HepG2 (cell line): ENCODE data around the gene ASTN2.

Source experiments
- ATF1 ChIP-seq: IDR thresholded peaks from 2 replicates; pipeline ENCODE4 v1.6.1; 2016; ENCODE audit warnings: mild to moderate bottlenecking, control low read depth
- GTF2F1 ChIP-seq: fragments of 150-350 bp; IDR thresholded peaks from 2 replicates; pipeline ENCODE4 v1.6.1; 2014; ENCODE audit warnings: low read length
- NFYB ChIP-seq: sonication (generic); formaldehyde crosslinking; IDR thresholded peaks from 2 replicates; pipeline ENCODE4 v1.4.0; 2020; ENCODE audit warnings: missing genetic modification reagents
- NRL ChIP-seq: sonication (generic); formaldehyde crosslinking; IDR thresholded peaks from 2 replicates; pipeline ENCODE4 v1.5.0; 2020; ENCODE audit warnings: missing genetic modification reagents, mild to moderate bottlenecking, moderate library complexity, borderline replicate concordance
- PITX1 ChIP-seq: sonication (generic); formaldehyde crosslinking; IDR thresholded peaks from 2 replicates; pipeline ENCODE4 v1.5.1; 2020; ENCODE audit warnings: mild to moderate bottlenecking, missing genetic modification reagents
- POLR2AphosphoS5 ChIP-seq: IDR thresholded peaks from 2 replicates; pipeline ENCODE4 v1.6.1; 2012; ENCODE audit warnings: low read depth, low read length
- ZNF776 ChIP-seq: sonication (generic); formaldehyde crosslinking; IDR thresholded peaks from 2 replicates; pipeline ENCODE4 v1.4.0; 2020; ENCODE audit warnings: mild to moderate bottlenecking, missing genetic modification reagents
- ZNF781 ChIP-seq: sonication (generic); formaldehyde crosslinking; IDR thresholded peaks from 2 replicates; pipeline ENCODE4 v1.5.1; 2020; ENCODE audit warnings: borderline replicate concordance, mild to moderate bottlenecking, missing genetic modification reagents; ENCODE audit errors: not compliant biosample characterization
- TF ChIP-seq, protein P1 (sequence below): sonication (generic); formaldehyde crosslinking; IDR thresholded peaks from 2 replicates; pipeline ENCODE4 v1.5.0; 2020; ENCODE audit warnings: mild to moderate bottlenecking, missing genetic modification reagents, moderate library complexity
- TF ChIP-seq, protein P2 (sequence below): sonication (generic); formaldehyde crosslinking; IDR thresholded peaks from 2 replicates; pipeline ENCODE4 v1.8.0; 2022; ENCODE audit warnings: low read depth, missing genetic modification reagents
- TF ChIP-seq, protein P3 (sequence below): sonication (generic); formaldehyde crosslinking; IDR thresholded peaks from 2 replicates; pipeline ENCODE4 v1.4.0; 2020; ENCODE audit warnings: missing genetic modification reagents
- TF ChIP-seq, protein P4 (sequence below): sonication (generic); formaldehyde crosslinking; IDR thresholded peaks from 2 replicates; pipeline ENCODE4 v1.4.0; 2020; ENCODE audit warnings: missing genetic modification reagents
- TF ChIP-seq, protein P5 (sequence below): sonication (generic); formaldehyde crosslinking; IDR thresholded peaks from 2 replicates; pipeline ENCODE4 v1.5.1; 2020; ENCODE audit warnings: missing genetic modification reagents, mild to moderate bottlenecking, borderline replicate concordance
- TF ChIP-seq, protein P6 (sequence below): sonication (generic); formaldehyde crosslinking; IDR thresholded peaks from 2 replicates; pipeline ENCODE4 v1.5.0; 2020; ENCODE audit warnings: mild to moderate bottlenecking, missing genetic modification reagents

DNA sequence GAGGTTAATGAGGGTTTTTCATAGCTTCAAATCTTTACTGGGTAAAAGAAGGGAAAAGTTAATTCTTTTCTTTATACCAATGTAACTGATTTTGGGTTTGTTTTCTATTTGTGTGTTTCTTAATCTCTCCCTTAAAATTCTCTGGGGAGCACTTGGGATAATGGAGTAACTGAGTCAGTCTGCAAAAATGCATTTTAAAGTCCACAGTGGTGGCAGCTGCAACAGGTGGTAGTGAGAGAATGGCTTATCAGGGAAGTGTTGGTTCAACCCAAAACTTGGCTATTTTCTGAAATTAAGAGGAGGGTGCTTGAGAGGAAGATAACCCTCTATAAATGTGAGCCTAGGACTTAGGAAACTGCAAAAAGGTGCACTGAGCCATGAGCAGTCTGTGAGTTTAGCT lies 39.9 kb upstream of the ASTN2 start:
- TF ChIP-seq NFYB (CRISPR knock-in tag) (no peak), NRL (CRISPR knock-in tag) (no peak), ZNF776 (no peak), GTF2F1 (no peak), ATF1 (CRISPR knock-in tag) (no peak), PITX1 (CRISPR knock-in tag) (no peak), ZNF781 (no peak), POLR2AphosphoS5 (no peak)
- TF ChIP-seq, protein P1, sequence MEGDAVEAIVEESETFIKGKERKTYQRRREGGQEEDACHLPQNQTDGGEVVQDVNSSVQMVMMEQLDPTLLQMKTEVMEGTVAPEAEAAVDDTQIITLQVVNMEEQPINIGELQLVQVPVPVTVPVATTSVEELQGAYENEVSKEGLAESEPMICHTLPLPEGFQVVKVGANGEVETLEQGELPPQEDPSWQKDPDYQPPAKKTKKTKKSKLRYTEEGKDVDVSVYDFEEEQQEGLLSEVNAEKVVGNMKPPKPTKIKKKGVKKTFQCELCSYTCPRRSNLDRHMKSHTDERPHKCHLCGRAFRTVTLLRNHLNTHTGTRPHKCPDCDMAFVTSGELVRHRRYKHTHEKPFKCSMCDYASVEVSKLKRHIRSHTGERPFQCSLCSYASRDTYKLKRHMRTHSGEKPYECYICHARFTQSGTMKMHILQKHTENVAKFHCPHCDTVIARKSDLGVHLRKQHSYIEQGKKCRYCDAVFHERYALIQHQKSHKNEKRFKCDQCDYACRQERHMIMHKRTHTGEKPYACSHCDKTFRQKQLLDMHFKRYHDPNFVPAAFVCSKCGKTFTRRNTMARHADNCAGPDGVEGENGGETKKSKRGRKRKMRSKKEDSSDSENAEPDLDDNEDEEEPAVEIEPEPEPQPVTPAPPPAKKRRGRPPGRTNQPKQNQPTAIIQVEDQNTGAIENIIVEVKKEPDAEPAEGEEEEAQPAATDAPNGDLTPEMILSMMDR (CRISPR knock-in tag), result no peak
- TF ChIP-seq, protein P2, sequence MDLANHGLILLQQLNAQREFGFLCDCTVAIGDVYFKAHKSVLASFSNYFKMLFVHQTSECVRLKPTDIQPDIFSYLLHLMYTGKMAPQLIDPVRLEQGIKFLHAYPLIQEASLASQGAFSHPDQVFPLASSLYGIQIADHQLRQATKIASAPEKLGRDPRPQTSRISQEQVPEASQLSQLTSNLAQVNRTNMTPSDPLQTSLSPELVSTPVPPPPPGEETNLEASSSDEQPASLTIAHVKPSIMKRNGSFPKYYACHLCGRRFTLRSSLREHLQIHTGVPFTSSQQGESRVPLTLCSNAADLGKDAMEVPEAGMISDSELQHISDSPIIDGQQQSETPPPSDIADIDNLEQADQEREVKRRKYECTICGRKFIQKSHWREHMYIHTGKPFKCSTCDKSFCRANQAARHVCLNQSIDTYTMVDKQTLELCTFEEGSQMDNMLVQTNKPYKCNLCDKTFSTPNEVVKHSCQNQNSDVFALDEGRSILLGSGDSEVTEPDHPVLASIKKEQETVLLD (CRISPR knock-in tag), result no peak
- TF ChIP-seq, protein P3, sequence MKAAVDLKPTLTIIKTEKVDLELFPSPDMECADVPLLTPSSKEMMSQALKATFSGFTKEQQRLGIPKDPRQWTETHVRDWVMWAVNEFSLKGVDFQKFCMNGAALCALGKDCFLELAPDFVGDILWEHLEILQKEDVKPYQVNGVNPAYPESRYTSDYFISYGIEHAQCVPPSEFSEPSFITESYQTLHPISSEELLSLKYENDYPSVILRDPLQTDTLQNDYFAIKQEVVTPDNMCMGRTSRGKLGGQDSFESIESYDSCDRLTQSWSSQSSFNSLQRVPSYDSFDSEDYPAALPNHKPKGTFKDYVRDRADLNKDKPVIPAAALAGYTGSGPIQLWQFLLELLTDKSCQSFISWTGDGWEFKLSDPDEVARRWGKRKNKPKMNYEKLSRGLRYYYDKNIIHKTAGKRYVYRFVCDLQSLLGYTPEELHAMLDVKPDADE (CRISPR knock-in tag), result no peak
- TF ChIP-seq, protein P4, sequence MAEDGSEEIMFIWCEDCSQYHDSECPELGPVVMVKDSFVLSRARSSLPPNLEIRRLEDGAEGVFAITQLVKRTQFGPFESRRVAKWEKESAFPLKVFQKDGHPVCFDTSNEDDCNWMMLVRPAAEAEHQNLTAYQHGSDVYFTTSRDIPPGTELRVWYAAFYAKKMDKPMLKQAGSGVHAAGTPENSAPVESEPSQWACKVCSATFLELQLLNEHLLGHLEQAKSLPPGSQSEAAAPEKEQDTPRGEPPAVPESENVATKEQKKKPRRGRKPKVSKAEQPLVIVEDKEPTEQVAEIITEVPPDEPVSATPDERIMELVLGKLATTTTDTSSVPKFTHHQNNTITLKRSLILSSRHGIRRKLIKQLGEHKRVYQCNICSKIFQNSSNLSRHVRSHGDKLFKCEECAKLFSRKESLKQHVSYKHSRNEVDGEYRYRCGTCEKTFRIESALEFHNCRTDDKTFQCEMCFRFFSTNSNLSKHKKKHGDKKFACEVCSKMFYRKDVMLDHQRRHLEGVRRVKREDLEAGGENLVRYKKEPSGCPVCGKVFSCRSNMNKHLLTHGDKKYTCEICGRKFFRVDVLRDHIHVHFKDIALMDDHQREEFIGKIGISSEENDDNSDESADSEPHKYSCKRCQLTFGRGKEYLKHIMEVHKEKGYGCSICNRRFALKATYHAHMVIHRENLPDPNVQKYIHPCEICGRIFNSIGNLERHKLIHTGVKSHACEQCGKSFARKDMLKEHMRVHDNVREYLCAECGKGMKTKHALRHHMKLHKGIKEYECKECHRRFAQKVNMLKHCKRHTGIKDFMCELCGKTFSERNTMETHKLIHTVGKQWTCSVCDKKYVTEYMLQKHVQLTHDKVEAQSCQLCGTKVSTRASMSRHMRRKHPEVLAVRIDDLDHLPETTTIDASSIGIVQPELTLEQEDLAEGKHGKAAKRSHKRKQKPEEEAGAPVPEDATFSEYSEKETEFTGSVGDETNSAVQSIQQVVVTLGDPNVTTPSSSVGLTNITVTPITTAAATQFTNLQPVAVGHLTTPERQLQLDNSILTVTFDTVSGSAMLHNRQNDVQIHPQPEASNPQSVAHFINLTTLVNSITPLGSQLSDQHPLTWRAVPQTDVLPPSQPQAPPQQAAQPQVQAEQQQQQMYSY (CRISPR knock-in tag), result no peak
- TF ChIP-seq, protein P5, sequence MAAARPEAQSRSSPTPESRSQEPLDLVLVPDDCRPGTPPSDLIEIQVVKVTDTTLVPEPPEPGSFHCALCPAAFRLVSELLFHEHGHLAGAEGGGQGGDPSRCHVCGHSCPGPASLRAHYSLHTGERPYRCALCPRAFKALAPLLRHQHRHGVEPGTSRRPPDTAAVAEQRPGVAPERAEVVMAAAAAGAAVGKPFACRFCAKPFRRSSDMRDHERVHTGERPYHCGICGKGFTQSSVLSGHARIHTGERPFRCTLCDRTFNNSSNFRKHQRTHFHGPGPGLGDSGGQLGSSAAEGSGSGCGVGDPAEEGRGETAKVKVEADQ, result no peak
- TF ChIP-seq, protein P6, sequence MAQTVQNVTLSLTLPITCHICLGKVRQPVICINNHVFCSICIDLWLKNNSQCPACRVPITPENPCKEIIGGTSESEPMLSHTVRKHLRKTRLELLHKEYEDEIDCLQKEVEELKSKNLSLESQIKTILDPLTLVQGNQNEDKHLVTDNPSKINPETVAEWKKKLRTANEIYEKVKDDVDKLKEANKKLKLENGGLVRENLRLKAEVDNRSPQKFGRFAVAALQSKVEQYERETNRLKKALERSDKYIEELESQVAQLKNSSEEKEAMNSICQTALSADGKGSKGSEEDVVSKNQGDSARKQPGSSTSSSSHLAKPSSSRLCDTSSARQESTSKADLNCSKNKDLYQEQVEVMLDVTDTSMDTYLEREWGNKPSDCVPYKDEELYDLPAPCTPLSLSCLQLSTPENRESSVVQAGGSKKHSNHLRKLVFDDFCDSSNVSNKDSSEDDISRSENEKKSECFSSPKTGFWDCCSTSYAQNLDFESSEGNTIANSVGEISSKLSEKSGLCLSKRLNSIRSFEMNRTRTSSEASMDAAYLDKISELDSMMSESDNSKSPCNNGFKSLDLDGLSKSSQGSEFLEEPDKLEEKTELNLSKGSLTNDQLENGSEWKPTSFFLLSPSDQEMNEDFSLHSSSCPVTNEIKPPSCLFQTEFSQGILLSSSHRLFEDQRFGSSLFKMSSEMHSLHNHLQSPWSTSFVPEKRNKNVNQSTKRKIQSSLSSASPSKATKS, result no peak
